Astrocyte of the cerebellum (primary cell): ENCODE measurements around the gene GOLGA8H.
"Not testable (repeated sequence)": the region's sequence is repeated elsewhere in the genome, so short reads cannot be mapped to it uniquely, and the experiment has no call there.

Source experiments
- DNase-seq: peaks from one replicate; pipeline ENCODE4 v3.0.0-alpha.2; 2011; ENCODE audit warnings: low read depth
- H3K4me3 ChIP-seq: 2 replicates; pipeline ENCODE4 v1.5.1; 2011; ENCODE audit warnings: mild to moderate bottlenecking, low read depth, low read length, moderate library complexity
- CTCF ChIP-seq: IDR thresholded peaks from 2 replicates; pipeline ENCODE4 v1.5.1; 2012; ENCODE audit warnings: low read length, low read depth, moderate library complexity, mild to moderate bottlenecking; ENCODE audit errors: missing control alignments
- in situ Hi-C: cut with HindIII; loops from 2 replicates; pipeline ENCODE4 v1.10.0; 2017; ENCODE audit warnings: low sequenced_read_pairs

The GOLGA8H gene

DNA sequence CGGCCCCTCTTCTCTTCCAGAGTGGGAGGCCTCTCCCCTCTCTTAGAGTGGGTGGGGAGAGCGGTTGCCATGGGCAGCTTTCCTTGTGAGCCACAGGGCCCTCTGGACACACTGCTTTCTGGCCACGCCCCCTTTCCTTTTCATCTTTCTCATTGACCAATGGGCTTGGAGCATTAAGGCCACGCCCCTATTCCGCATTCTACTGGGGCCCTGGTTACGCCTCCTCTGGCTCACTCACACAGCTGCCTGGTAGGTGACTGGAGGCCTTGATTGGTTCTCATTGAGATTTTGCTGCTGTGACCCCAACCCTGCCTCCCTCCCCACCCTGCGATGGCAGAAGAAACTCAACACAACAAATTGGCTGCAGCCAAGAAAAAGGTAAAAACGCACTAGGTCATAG, at the start of gene GOLGA8H:
Gene GOLGA8H (plus strand): TSS at position 233 of the 400 bp plus-strand sequence. CDS start 98 bp downstream, at position 331.
- DNase-seq, H3K4me3 ChIP-seq, in situ Hi-C loops: not testable (repeated sequence)

GRCh38 chr15:30566949-30567348, 36.9 kb upstream of the GOLGA8H start:
- DNase-seq, in situ Hi-C loops, H3K4me3 ChIP-seq: not testable (repeated sequence)
- TF ChIP-seq CTCF, result peak; percentile 4

DNA sequence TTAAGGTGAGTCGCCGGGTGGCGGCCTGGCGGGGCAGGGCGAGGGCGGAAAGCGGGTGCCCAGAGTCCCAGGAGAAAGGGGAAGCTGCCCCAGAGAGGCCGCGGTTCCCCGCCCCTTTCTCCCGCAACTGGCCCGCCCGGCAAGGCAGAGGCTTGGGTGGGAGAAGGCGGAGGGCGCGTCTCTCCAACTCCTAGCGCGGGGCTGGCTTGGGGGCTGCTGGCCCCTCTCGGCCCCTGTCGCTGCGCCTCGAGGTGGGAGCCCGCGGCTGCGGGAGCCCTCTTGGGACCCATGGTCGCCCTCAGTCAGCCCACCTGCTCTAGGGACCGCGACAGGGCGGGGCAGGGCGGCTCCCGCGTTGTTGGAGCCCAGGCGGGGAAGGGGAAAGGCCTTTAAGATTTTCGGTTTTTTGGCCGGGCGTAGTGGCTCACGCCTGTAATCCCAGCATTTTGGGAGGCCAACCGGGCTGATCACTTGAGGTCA, 30.8 kb upstream of the GOLGA8H start:
- in situ Hi-C loops, DNase-seq: not testable (repeated sequence)
- peak overlapping the region; percentile 34 for H3K4me3 ChIP-seq

DNA sequence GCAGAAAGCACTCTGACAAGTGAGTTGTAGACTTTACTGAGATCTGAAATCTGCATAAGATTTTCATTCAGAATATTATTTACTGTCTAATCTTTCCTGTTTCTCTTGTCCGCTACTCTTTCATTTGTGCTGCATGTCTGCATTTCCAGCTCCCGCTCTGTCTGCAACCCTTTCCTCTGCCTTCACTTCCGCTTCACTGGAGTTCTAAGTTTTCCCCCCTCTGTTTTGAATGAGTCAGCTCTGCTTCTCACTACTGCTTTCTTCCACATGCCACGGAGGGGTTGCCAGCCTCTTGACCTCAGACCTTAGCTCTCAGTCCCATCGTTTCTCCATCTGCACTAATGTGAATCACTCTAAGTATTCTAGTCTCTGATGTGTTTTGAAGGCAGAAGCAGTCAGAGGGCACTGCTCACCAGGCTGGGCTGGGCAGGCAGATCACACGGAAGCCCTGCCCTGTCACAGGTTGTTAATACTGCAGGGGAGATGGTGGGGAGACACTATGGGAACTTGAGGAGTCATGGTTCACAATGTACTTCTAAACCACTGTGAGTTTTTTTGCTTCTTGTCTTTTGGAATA, 24.3 kb upstream of the GOLGA8H start:
- DNase-seq, in situ Hi-C loops, H3K4me3 ChIP-seq: not testable (repeated sequence)

DNA sequence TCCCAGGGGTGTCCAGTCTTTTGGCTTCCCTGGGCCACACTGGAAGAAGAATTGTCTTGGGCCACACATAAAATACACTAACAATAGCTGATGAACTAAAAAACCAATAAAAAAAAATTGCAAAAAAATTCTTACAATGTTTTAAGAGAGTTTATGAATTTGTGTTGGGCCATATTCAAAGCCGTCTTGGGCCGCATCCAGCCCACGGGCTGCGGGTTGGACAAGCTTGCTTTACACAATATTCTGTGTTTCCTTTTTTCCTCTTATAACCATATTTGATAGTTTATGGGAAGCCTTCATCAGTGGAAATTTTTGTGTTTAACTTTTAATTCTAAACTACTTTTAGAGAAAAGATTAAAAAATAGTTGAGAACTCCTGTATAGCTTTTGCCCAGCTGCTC, 23.1 kb upstream of the GOLGA8H start:
- in situ Hi-C loops, DNase-seq, H3K4me3 ChIP-seq: not testable (repeated sequence)

DNA sequence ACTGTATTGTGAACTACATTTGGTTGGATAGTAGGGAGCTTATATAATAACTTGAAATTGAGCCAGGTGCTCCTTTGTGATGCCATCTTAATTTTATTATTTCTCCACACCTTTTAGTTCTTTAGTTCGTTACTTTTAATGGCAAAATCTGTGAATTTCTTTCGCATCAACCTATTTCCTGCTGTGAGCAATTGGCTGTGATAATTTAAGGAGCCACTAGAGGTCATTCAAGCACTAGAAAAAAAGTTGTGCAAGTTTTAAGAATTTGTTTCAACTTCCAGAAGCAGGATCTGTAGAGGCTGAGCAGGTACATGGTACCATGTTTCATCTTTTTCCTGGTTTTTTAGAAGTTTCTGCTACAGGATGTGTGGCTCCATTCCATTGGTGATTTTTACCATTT, 4.9 kb upstream of the GOLGA8H start:
- DNase-seq, in situ Hi-C loops, H3K4me3 ChIP-seq: not testable (repeated sequence)

GRCh38 chr15:30612271-30612670, 8.4 kb downstream of the GOLGA8H start:
- DNase-seq, in situ Hi-C loops, H3K4me3 ChIP-seq: not testable (repeated sequence)

- in situ Hi-C loops, H3K4me3 ChIP-seq, DNase-seq: not testable (repeated sequence)
Measured at GRCh38 chr15:30621342-30621741, 17.5 kb downstream of the GOLGA8H start.

GRCh38 chr15:30625436-30626193, 21.8 kb downstream of the GOLGA8H start, which contains the start of gene ARHGAP11B:
Gene ARHGAP11B, plus strand, starts transcription at chr15:30626128.
- DNase-seq, result peak; percentile 97
- in situ Hi-C loops, result not testable (repeated sequence)
- peak within 1 kb of the TSS; percentile 60 for H3K4me3 ChIP-seq

DNA sequence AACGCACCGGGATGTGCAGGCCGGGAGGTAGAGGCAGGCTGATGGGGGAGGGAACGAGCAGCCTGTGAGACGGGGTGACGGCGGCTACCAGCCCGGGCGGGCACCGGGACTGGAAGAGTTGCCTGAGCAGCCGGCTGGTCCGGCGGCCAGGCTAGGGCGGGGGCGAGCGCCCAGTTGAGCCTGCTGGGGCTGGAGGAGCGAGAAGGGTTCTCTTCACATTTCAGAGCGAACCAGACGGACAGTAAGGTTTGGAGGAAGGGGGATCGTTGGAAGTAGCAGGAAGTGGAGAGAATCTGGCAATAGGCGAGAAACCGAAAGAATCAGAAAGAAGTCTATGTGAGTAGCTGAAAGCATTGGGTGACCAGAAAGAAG, 22.4 kb downstream of the GOLGA8H start:
- DNase-seq, in situ Hi-C loops: not testable (repeated sequence)
- peak overlapping the region; percentile 60 for H3K4me3 ChIP-seq

- peak overlapping the region; percentile 60 for H3K4me3 ChIP-seq
- DNase-seq, in situ Hi-C loops: not testable (repeated sequence)
Measured at GRCh38 chr15:30626632-30627031, 22.8 kb downstream of the GOLGA8H start.
